Lung (tissue), 12 donors: ENCODE data around the gene MSANTD3. TPM values are rescaled to one million over a fixed set of nuclear protein-coding genes. Genes with fewer than 3 reads are reported as not detected.

Source experiments
- ATAC-seq: fragments of 200-7000 bp; cut with Tn5 transposase; one replicate; pipeline ENCODE4 v1.9.1; 2020; ENCODE audit warnings: moderate number of reproducible peaks; ENCODE audit not compliant: insufficient read depth, low FRiP score
- DNase-seq, 3 donors: peaks; one replicate each; pipeline ENCODE4 v3.0.0-alpha.2; 2013 to 2017
- H3K27ac ChIP-seq, 2 donors: one replicate each; pipeline ENCODE4 v1.5.1; 2013; ENCODE audit warnings: mild to moderate bottlenecking in 2 of 2, moderate library complexity in 2 of 2, control low read depth in 1 of 2, inconsistent platforms in 1 of 2, low read depth in 1 of 2, low read length in 1 of 2
- H3K27me3 ChIP-seq, 3 donors: one replicate each; pipeline ENCODE4 v1.5.1; 2013; ENCODE audit warnings: low read length in 2 of 3; ENCODE audit not compliant: control insufficient read depth in 3 of 3, insufficient read depth in 3 of 3
- H3K36me3 ChIP-seq, 4 donors: one replicate each; pipeline ENCODE4 v1.5.1; 2013; ENCODE audit warnings: low read length in 4 of 4, mild to moderate bottlenecking in 1 of 4, moderate library complexity in 1 of 4; ENCODE audit not compliant: control insufficient read depth in 4 of 4, insufficient read depth in 4 of 4
- H3K4me1 ChIP-seq, 5 donors: one replicate each; pipeline ENCODE4 v1.5.1; 2013; ENCODE audit warnings: low read length in 5 of 5, mild to moderate bottlenecking in 2 of 5, moderate library complexity in 1 of 5; ENCODE audit not compliant: control insufficient read depth in 5 of 5, insufficient read depth in 5 of 5
- H3K4me3 ChIP-seq: one replicate; pipeline ENCODE4 v1.5.1; 2013; ENCODE audit warnings: mild to moderate bottlenecking, control low read depth, moderate library complexity
- H3K9ac ChIP-seq, 2 donors: one replicate each; pipeline ENCODE4 v1.5.1; 2013; ENCODE audit warnings: low read length in 2 of 2, control low read depth in 1 of 2; ENCODE audit not compliant: insufficient read depth in 1 of 2
- H3K9me3 ChIP-seq, 4 donors: one replicate each; pipeline ENCODE4 v1.5.1; 2013; ENCODE audit warnings: low read length in 3 of 4, mild to moderate bottlenecking in 1 of 4, moderate library complexity in 1 of 4; ENCODE audit not compliant: control insufficient read depth in 4 of 4, insufficient read depth in 3 of 4
- CTCF ChIP-seq: IDR thresholded peaks from 2 replicates; pipeline ENCODE4 v1.5.1; 2012; ENCODE audit warnings: mild to moderate bottlenecking; ENCODE audit errors: control extremely low read depth, extremely low read depth
- WGBS, 2 donors: extraction: QIAGEN DNeasy Blood & Tissue Kit; methylation state at CpG; one replicate each; pipeline ENCODE4 v1.1.7; 2013; 5-methylcytosine and 5-hydroxymethylcytosine counted together
- polyA plus RNA-seq, 2 donors: library from polyadenylated mRNA; stranded (reverse); fragments of 200-250 nt; gene quantifications; one replicate each; pipeline ENCODE4 v1.2.1, GENCODE V29; 2013
- total RNA-seq, 2 donors: library from RNA; depleted of rRNA in 1 of 2; stranded (reverse); fragments of >200 nt in 1 of 2; gene quantifications; one replicate each; pipeline ENCODE4 v1.2.1, GENCODE V29; 2014 to 2021
- donor health status: control.
- donor health status: control.
- donor health status: Bipolar disorder and iron deficiency.
- donor health status: healthy.
- donor health status: DM: yes; HTN: yes; CAD: no.

Gene MSANTD3
- total and polyA plus RNA-seq, 4 donors = 17.5 to 23.8 (median 17.8) TPM

- 71 to 95% methylated on average over 2 of the region's 2 CpGs for WGBS, 2 donors
- no peaks in the 10 kb centered on the region for H3K4me1 ChIP-seq
Measured at GRCh38 chr9:100499866-100500265, 72.9 kb downstream of the MSANTD3 start.

More at GRCh38 chr9:100499866-100500265, 72.9 kb downstream of the MSANTD3 start:
- ATAC-seq = no peak
- peaks cover 0 to 5% (median 0%) of the 10 kb centered on the region in 4 donors for H3K36me3 ChIP-seq
- H3K27ac ChIP-seq = no peak overlapping the region
- DNase-seq = no peak
- no peaks in the 10 kb centered on the region for H3K27me3 ChIP-seq
- no peak overlapping the region for H3K9ac ChIP-seq
- H3K4me3 ChIP-seq = no peak overlapping the region
- TF ChIP-seq CTCF = no peak
- H3K9me3 ChIP-seq = no peaks in the 10 kb centered on the region

Other genes with a start within 250 kb of the MSANTD3 start
- 10 to 100 TPM; 11.2 to 37.4 TPM for gene TEX10, start 74.2 kb upstream of the MSANTD3 start, total RNA-seq
- 1 to 10 TPM; 5.1 to 8.0 TPM for gene TEX10, start 74.2 kb upstream of the MSANTD3 start, polyA plus RNA-seq
- gene TMEFF1, start 46.0 kb downstream of the MSANTD3 start, total RNA-seq = under 1 TPM; 0.71 to 0.77 TPM
- gene TMEFF1, start 46.0 kb downstream of the MSANTD3 start, polyA plus RNA-seq = under 1 TPM in 1 of 2 donors, not detected in 1; 0.01 TPM
- gene CAVIN4, start 150.9 kb downstream of the MSANTD3 start, total RNA-seq = 1 to 10 TPM in 1 of 2 donors, under 1 TPM in 1; 0.64 to 1.3 TPM
- gene CAVIN4, start 150.9 kb downstream of the MSANTD3 start, polyA plus RNA-seq = under 1 TPM; 0.22 to 0.31 TPM